Chondrocyte (in vitro differentiated cells): Measurements from ENCODE around the gene SRRM2. TPM values are rescaled to one million over a fixed set of nuclear protein-coding genes. Genes with fewer than 3 reads are reported as not detected.

Source experiments
- DNase-seq: peaks from one replicate; pipeline ENCODE4 v3.0.0; 2021; ENCODE audit warnings: mixed read lengths, low spot score
- H3K27ac Mint-ChIP-seq: one replicate; pipeline ENCODE4 v1.8.0; 2021; ENCODE audit warnings: mild to moderate bottlenecking, moderate library complexity, mixed read lengths; ENCODE audit not compliant: unreplicated experiment
- H3K27me3 Mint-ChIP-seq: 2 replicates; pipeline ENCODE4 v1.8.0; 2021; ENCODE audit warnings: low read depth, mixed read lengths
- H3K36me3 Mint-ChIP-seq: 2 replicates; pipeline ENCODE4 v1.8.0; 2021; ENCODE audit warnings: low read depth, mixed read lengths
- H3K4me1 Mint-ChIP-seq: 2 replicates; pipeline ENCODE4 v1.8.0; 2021; ENCODE audit warnings: low read depth, mild to moderate bottlenecking, mixed read lengths
- H3K4me3 Mint-ChIP-seq: one replicate; pipeline ENCODE4 v1.8.0; 2021; ENCODE audit warnings: mild to moderate bottlenecking, moderate library complexity, mixed read lengths; ENCODE audit not compliant: unreplicated experiment
- H3K9me3 Mint-ChIP-seq: 2 replicates; pipeline ENCODE4 v1.8.0; 2021; ENCODE audit warnings: low read depth, mixed read lengths
- total RNA-seq: library from RNA; stranded (reverse); gene quantifications from 3 replicates; pipeline ENCODE4 v1.2.1, GENCODE V29; 2021
- TF ChIP-seq, protein P1 (sequence below): fragments of 200-600 bp; sonication (generic); IDR thresholded peaks from 2 replicates; pipeline ENCODE4 v1.5.0; 2021; ENCODE audit warnings: antibody characterized with exemption, mild to moderate bottlenecking, moderate library complexity

Gene SRRM2
- total RNA-seq, 1 donor from 2014 or later: 363 TPM

DNA sequence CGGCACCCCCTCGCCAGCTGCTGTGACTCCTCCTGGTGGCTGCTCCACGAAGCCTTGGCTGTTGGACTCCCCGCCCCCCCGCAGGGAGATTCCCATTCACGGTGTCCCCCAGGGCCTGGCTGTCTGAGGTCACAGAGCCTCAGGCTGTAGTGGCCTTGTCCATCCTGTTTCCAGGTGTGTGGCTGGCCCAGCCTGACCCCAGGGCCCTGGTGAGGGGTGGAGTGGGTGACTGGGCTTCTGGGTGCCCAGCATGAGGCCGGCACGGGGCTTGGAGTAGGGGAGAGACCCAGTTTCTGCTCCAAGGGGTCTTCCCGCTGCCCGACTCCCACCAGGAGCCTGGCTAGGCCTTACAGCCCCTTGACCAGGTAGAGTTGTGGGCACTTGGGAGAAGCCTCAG is 42.9 kb upstream of the SRRM2 start:
- Mint-ChIP-seq H3K27ac (no peak overlapping the region), H3K4me1 (no peaks in the 10 kb centered on the region), H3K27me3 (no peaks in the 10 kb centered on the region), H3K4me3 (no peak overlapping the region), H3K36me3 (peaks cover 4% of the 10 kb centered on the region), H3K9me3 (no peaks in the 10 kb centered on the region)
- peak; percentile 87 for DNase-seq
- TF ChIP-seq, protein P1, sequence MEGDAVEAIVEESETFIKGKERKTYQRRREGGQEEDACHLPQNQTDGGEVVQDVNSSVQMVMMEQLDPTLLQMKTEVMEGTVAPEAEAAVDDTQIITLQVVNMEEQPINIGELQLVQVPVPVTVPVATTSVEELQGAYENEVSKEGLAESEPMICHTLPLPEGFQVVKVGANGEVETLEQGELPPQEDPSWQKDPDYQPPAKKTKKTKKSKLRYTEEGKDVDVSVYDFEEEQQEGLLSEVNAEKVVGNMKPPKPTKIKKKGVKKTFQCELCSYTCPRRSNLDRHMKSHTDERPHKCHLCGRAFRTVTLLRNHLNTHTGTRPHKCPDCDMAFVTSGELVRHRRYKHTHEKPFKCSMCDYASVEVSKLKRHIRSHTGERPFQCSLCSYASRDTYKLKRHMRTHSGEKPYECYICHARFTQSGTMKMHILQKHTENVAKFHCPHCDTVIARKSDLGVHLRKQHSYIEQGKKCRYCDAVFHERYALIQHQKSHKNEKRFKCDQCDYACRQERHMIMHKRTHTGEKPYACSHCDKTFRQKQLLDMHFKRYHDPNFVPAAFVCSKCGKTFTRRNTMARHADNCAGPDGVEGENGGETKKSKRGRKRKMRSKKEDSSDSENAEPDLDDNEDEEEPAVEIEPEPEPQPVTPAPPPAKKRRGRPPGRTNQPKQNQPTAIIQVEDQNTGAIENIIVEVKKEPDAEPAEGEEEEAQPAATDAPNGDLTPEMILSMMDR: no peak

- Mint-ChIP-seq H3K27ac (no peak overlapping the region), H3K9me3 (no peaks in the 10 kb centered on the region), H3K36me3 (peaks cover 4% of the 10 kb centered on the region), H3K4me1 (peaks cover 4% of the 10 kb centered on the region), H3K4me3 (no peak overlapping the region), H3K27me3 (no peaks in the 10 kb centered on the region)
- TF ChIP-seq, protein P1: no peak
- DNase-seq: peak; percentile 87
These were observed 42.3 kb upstream of the SRRM2 start for GRCh38 chr16:2710021-2710710.

DNA sequence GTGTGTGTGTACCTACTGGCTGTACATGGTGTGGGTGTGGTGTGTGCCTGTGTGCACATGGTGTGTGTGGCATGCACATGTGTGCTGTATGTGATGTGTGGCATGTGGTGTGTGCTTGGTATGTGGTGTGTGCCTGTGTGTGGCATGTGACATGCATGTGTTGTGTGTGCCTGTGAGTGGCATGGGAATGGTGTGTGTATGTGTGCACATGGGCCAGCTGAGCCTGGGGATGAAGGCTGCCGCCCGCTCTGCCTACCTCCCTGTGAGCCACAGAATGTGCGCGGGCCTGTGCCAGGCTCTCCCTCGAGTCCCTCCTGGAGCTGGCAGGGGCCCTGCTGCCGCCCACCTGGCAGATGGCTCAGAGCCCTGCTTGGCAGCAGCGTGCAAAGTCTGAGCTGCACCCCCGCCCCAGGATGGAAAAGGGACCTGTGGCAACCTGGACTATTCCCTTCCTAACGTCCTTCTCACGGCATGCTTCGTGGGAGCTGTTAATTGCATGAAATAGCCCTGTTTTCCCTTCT is 41.7 kb upstream of the SRRM2 start:
- TF ChIP-seq, protein P1: no peak
- DNase-seq: no peak
- peaks cover 4% of the 10 kb centered on the region for H3K4me1 Mint-ChIP-seq
- peaks cover 4% of the 10 kb centered on the region for H3K36me3 Mint-ChIP-seq
- H3K27me3 Mint-ChIP-seq: no peaks in the 10 kb centered on the region
- no peak overlapping the region for H3K4me3 Mint-ChIP-seq
- no peaks in the 10 kb centered on the region for H3K9me3 Mint-ChIP-seq
- H3K27ac Mint-ChIP-seq: no peak overlapping the region

DNA sequence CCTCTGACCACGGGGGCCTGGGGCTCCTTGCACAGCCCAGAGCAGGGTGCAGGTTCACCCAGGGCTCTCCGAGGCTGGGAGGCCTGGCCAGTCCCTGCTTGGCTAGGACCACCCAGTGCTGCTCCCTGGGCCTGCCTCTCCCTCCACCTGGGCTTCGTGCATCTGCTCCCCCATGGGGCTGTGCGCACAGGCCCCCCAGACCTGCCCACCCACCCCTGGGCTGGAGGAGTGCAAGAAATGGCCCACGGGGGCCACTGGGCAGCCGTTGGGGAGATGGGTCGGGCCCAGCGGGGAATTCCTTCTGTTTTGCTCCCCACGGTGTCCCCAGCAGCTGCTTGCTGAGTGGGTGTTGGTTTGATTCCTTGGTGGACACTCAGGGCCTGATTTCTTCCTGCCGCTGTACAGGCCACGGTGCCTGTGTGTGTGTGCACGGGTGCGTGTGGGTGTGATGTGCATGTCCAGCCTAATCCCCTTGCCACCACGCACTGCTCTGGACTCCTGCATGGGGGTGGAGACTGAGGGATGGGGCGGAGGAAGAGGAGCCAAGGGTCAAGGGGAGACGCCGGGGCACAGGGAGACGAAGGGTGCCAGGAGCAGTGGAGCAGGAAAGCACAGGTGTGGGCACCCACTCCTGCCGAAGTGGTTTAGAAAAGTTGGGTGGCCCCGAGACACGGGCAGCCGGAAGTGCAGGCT is 40.9 kb upstream of the SRRM2 start:
- no peaks in the 10 kb centered on the region for H3K27me3 Mint-ChIP-seq
- peaks cover 4% of the 10 kb centered on the region for H3K36me3 Mint-ChIP-seq
- H3K4me3 Mint-ChIP-seq: no peak overlapping the region
- TF ChIP-seq, protein P1: no peak
- peaks cover 7% of the 10 kb centered on the region for H3K4me1 Mint-ChIP-seq
- H3K27ac Mint-ChIP-seq: no peak overlapping the region
- DNase-seq: peak; percentile 82
- H3K9me3 Mint-ChIP-seq: no peaks in the 10 kb centered on the region

DNA sequence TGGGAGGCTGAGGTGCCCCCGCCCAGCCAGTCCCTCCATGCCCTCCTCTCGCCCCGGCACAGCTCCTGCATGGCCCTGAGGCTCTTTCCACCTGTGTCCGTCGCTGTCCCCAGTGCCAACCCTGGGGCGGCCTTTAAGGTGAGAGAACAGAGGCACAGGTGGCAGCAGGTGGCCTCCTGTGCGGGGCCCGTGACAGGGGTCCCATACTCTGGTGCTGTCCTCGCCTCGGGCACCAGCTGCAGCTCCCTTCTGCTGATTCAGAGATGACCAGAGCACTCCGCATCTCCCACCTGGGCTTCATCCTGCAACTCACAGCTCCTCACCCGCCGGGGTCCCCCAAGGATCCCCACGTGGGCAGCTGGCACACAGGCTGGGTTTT is 40.4 kb upstream of the SRRM2 start:
- peaks cover 4% of the 10 kb centered on the region for H3K36me3 Mint-ChIP-seq

More for the DNA sequence above, 40.4 kb upstream of the SRRM2 start:
- H3K9me3 Mint-ChIP-seq: no peaks in the 10 kb centered on the region
- no peaks in the 10 kb centered on the region for H3K27me3 Mint-ChIP-seq
- DNase-seq: no peak
- TF ChIP-seq, protein P1: no peak
- no peak overlapping the region for H3K4me3 Mint-ChIP-seq
- H3K27ac Mint-ChIP-seq: no peak overlapping the region
- H3K4me1 Mint-ChIP-seq: peaks cover 7% of the 10 kb centered on the region
